ENCODE data around the gene TRAF3IP1.

GRCh38 chr2:238421695-238422035 is 101.3 kb downstream of the TRAF3IP1 start:
- TF ChIP-seq POU6F1 (CRISPR knock-in tag; IDR thresholded peaks at IDR 0.05; ENCODE audit: borderline replicate concordance, low read depth) (no peak), PATZ1 (CRISPR knock-in tag; IDR thresholded peaks at IDR 0.05; ENCODE audit: borderline replicate concordance) (no peak), RARB (CRISPR knock-in tag; IDR thresholded peaks at IDR 0.05) (no peak), ARNTL (CRISPR knock-in tag; IDR thresholded peaks at IDR 0.05; ENCODE audit: borderline replicate concordance, low read depth) (no peak), TOX (CRISPR knock-in tag; IDR thresholded peaks at IDR 0.05; ENCODE audit: borderline replicate concordance) (no peak), ZNF565 (CRISPR knock-in tag; conservative IDR thresholded peaks at IDR 0.05; ENCODE audit: low read depth) (no peak), OSR1 (CRISPR knock-in tag; IDR thresholded peaks at IDR 0.05) (no peak), SNAI2 (CRISPR knock-in tag; IDR thresholded peaks at IDR 0.05) (no peak), ZC3H10 (CRISPR knock-in tag; IDR thresholded peaks at IDR 0.05) (no peak), ESRRG (CRISPR knock-in tag; IDR thresholded peaks at IDR 0.05) (no peak), CREB5 (CRISPR knock-in tag; IDR thresholded peaks at IDR 0.05; ENCODE audit: low read depth) (no peak), ZNF8 (CRISPR knock-in tag; IDR thresholded peaks at IDR 0.05) (no peak), CSRNP3 (CRISPR knock-in tag; IDR thresholded peaks at IDR 0.05) (no peak), GLIS3 (CRISPR knock-in tag; IDR thresholded peaks at IDR 0.05) (no peak)
